ENCODE results near the gene LRPAP1.
A peak's percentile ranks its signal among the peaks of the same experiment; 100 is the strongest.
"Not testable (repeated sequence)": the region's sequence is repeated elsewhere in the genome, so short reads cannot be mapped to it uniquely, and the experiment has no call there.

LRPAP1 gene

GRCh38 chr4:3531879-3532750, at the start of gene LRPAP1:
TSS of gene LRPAP1 (minus strand) at chr4:3532422. CDS start at chr4:3532412, 10 bp downstream.
- peak; percentile 89 for DNase-seq

- not testable (repeated sequence) for DNase-seq
Measured at GRCh38 chr4:3581334-3582090, 49.3 kb upstream of the LRPAP1 start.

- not testable (repeated sequence) for DNase-seq
Measured at GRCh38 chr4:3580859-3581258, 48.6 kb upstream of the LRPAP1 start.

- DNase-seq = not testable (repeated sequence)
Measured at GRCh38 chr4:3578527-3579144, 46.4 kb upstream of the LRPAP1 start.

- not testable (repeated sequence) for DNase-seq
Measured at GRCh38 chr4:3578052-3578451, 45.8 kb upstream of the LRPAP1 start.

GRCh38 chr4:3577208-3577892, 45.1 kb upstream of the LRPAP1 start:
- DNase-seq = not testable (repeated sequence)

- not testable (repeated sequence) for DNase-seq
Measured at GRCh38 chr4:3576533-3577207, 44.4 kb upstream of the LRPAP1 start.

GRCh38 chr4:3575426-3576369, 43.5 kb upstream of the LRPAP1 start:
- not testable (repeated sequence) for DNase-seq

GRCh38 chr4:3574865-3575264, 42.6 kb upstream of the LRPAP1 start:
- DNase-seq = not testable (repeated sequence)

- DNase-seq = not testable (repeated sequence)
Measured at GRCh38 chr4:3574346-3574745, 42.1 kb upstream of the LRPAP1 start.

GRCh38 chr4:3573131-3573530, 40.9 kb upstream of the LRPAP1 start:
- DNase-seq = no peak

- no peak for DNase-seq
Measured at GRCh38 chr4:3572363-3572762, 40.1 kb upstream of the LRPAP1 start.

GRCh38 chr4:3571921-3572320, 39.7 kb upstream of the LRPAP1 start:
- DNase-seq = no peak

- DNase-seq = not testable (repeated sequence)
Measured at GRCh38 chr4:3570923-3571322, 38.7 kb upstream of the LRPAP1 start.

- DNase-seq = not testable (repeated sequence)
Measured at GRCh38 chr4:3569611-3570010, 37.4 kb upstream of the LRPAP1 start.

- DNase-seq = not testable (repeated sequence)
Measured at GRCh38 chr4:3566701-3567100, 34.5 kb upstream of the LRPAP1 start.

- not testable (repeated sequence) for DNase-seq
Measured at GRCh38 chr4:3566301-3566700, 34.1 kb upstream of the LRPAP1 start.

GRCh38 chr4:3564948-3565347, 32.7 kb upstream of the LRPAP1 start:
- not testable (repeated sequence) for DNase-seq

GRCh38 chr4:3563403-3563802, 31.2 kb upstream of the LRPAP1 start:
- no peak for DNase-seq

- DNase-seq = not testable (repeated sequence)
Measured at GRCh38 chr4:3562127-3562526, 29.9 kb upstream of the LRPAP1 start.

- DNase-seq = not testable (repeated sequence)
Measured at GRCh38 chr4:3560465-3560864, 28.2 kb upstream of the LRPAP1 start.

Data from CD4-positive, alpha-beta T cell treated with Interleukin-12 subunit alpha and Interleukin-12 subunit beta, for 1 hour (primary cell).